NCI-H1417 (cell line): ENCODE data around the gene FAM53A.
A peak's percentile ranks its signal among the peaks of the same experiment; 100 is the strongest.
"Not testable (repeated sequence)": the region's sequence is repeated elsewhere in the genome, so short reads cannot be mapped to it uniquely, and the experiment has no call there.

Source experiments
- DNase-seq, 3 experiments: peaks; one replicate each; lab custom pipeline; 2025; lab: John Stamatoyannopoulos, UW

The FAM53A gene

GRCh38 chr4:1716065-1716945 lies 32.2 kb upstream of the FAM53A start:
- no peak for DNase-seq

- DNase-seq: no peak
These were observed 31.1 kb upstream of the FAM53A start for GRCh38 chr4:1715002-1715758.

GRCh38 chr4:1714303-1715001 lies 30.3 kb upstream of the FAM53A start:
- no peak for DNase-seq

- DNase-seq: no peak
These were observed 29.1 kb upstream of the FAM53A start for GRCh38 chr4:1713003-1713851.

GRCh38 chr4:1712216-1713002 lies 28.3 kb upstream of the FAM53A start, which contains the start of gene SLBP:
Gene SLBP (minus strand): TSS chr4:1712319. CDS start chr4:1712188, 131 bp downstream.
- peak; percentile 97 to 98 (median 98) for DNase-seq

- peak; percentile 27 to 72 (median 71) for DNase-seq
These were observed 27.6 kb upstream of the FAM53A start for GRCh38 chr4:1711571-1712215.

- DNase-seq: peak in 1 of 3 experiments; percentile 53
These were observed 27.0 kb upstream of the FAM53A start for GRCh38 chr4:1711055-1711570.

GRCh38 chr4:1708581-1708980 lies 24.5 kb upstream of the FAM53A start:
- no peak for DNase-seq

GRCh38 chr4:1706358-1706757 lies 22.2 kb upstream of the FAM53A start:
- no peak for DNase-seq

- DNase-seq: no peak
These were observed 21.6 kb upstream of the FAM53A start for GRCh38 chr4:1705732-1706131.

GRCh38 chr4:1703867-1704266 lies 19.8 kb upstream of the FAM53A start:
- no peak for DNase-seq

GRCh38 chr4:1701671-1702070 lies 17.6 kb upstream of the FAM53A start:
- not testable (repeated sequence) for DNase-seq

GRCh38 chr4:1695913-1696312 lies 11.8 kb upstream of the FAM53A start:
- no peak for DNase-seq

- DNase-seq: peak; percentile 56 to 91 (median 80)
These were observed 9.2 kb upstream of the FAM53A start for GRCh38 chr4:1693131-1693896.

GRCh38 chr4:1691737-1692373 lies 7.7 kb upstream of the FAM53A start:
- DNase-seq: no peak

- no peak for DNase-seq
These were observed 6.6 kb upstream of the FAM53A start for GRCh38 chr4:1690698-1691097.

GRCh38 chr4:1686440-1687036 lies 2.4 kb upstream of the FAM53A start:
- no peak for DNase-seq
